Adrenal gland (tissue), 5 donors: ENCODE data around the gene PDHX.

Source experiments
- POLR2A ChIP-seq, 2 donors: fragments of 450-650 bp; IDR thresholded peaks; one replicate each; pipeline ENCODE4 v1.6.1; 2017; ENCODE audit warnings: antibody characterized with exemption in 2 of 2, mild to moderate bottlenecking in 2 of 2, moderate library complexity in 1 of 2
- TF ChIP-seq, protein P1 (sequence below), 6 experiments: fragments of 450-650 bp in 4 of 6; fragments of 200-600 bp in 2 of 6; sonication (generic) in 1 of 6; IDR thresholded peaks; 1 replicate in 5 of 6; 2 replicates in 1 of 6; pipeline versions ENCODE4 v1.5.1 to v1.8.0; 2016 to 2021; ENCODE audit warnings: antibody characterized with exemption in 6 of 6, mild to moderate bottlenecking in 2 of 6, moderate library complexity in 1 of 6
- donor health status: DM: no; HTN: no; CAD: no.

DNA sequence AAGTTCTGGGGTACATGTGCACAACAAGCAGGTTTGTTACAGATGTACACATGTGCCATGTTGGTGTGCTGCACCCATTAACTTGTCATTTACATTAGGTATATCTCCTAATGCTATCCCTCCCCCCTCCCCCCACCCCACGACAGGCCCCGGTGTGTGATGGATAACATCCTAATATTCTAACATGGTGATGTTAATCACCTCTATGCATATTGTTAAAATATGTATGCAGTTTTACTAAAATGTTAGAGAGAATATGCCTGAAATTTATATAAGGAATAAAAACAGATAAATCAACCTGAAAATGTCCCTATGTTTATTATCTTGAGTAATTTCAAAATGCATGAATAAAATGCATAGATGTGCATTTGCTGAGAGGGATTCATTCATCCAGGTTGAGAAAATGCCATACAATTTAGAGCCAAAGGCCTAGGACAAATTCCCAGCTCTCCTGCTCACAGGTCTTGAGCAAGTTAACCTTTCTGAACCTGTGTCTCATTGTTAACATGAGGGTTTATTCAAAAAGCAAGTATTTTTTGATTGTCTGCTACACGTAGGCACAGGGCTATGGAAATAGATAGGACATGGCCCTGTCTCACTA, 38.9 kb upstream of the PDHX start:
- TF ChIP-seq, protein P1, sequence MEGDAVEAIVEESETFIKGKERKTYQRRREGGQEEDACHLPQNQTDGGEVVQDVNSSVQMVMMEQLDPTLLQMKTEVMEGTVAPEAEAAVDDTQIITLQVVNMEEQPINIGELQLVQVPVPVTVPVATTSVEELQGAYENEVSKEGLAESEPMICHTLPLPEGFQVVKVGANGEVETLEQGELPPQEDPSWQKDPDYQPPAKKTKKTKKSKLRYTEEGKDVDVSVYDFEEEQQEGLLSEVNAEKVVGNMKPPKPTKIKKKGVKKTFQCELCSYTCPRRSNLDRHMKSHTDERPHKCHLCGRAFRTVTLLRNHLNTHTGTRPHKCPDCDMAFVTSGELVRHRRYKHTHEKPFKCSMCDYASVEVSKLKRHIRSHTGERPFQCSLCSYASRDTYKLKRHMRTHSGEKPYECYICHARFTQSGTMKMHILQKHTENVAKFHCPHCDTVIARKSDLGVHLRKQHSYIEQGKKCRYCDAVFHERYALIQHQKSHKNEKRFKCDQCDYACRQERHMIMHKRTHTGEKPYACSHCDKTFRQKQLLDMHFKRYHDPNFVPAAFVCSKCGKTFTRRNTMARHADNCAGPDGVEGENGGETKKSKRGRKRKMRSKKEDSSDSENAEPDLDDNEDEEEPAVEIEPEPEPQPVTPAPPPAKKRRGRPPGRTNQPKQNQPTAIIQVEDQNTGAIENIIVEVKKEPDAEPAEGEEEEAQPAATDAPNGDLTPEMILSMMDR (IDR thresholded peaks at IDR 0.05): no peak
- no peak for TF ChIP-seq POLR2A (IDR thresholded peaks at IDR 0.05)
